Activated T-cell treated with anti-CD3 and anti-CD28 coated beads, Interleukin-2, amount 50 U/mL, for 4 hours (primary cell): Measurements from ENCODE around the gene NEMF. TPM values are rescaled to one million over a fixed set of nuclear protein-coding genes. Genes with fewer than 3 reads are reported as not detected.
"Not testable (repeated sequence)": the region's sequence is repeated elsewhere in the genome, so short reads cannot be mapped to it uniquely, and the experiment has no call there.

ENCODE experiments used
- ATAC-seq, 2 donors: fragments of 200-7000 bp; cut with Tn5 transposase; one replicate each; pipeline ENCODE4 v1.10.0; 2021
- DNase-seq: peaks from one replicate; pipeline ENCODE4 v3.0.0-alpha.2; 2020
- H3K27me3 Mint-ChIP-seq: one replicate; pipeline ENCODE4 v1.8.0; 2021; ENCODE audit warnings: low read depth, mixed read lengths
- H3K36me3 Mint-ChIP-seq: one replicate; pipeline ENCODE4 v1.8.0; 2022; ENCODE audit warnings: mixed read lengths; ENCODE audit not compliant: insufficient read depth
- H3K4me1 Mint-ChIP-seq: one replicate; pipeline ENCODE4 v1.8.0; 2021; ENCODE audit warnings: low read depth, mixed read lengths
- H3K4me3 Mint-ChIP-seq: one replicate; pipeline ENCODE4 v1.8.0; 2021; ENCODE audit warnings: mild to moderate bottlenecking, moderate library complexity, mixed read lengths
- H3K9me3 Mint-ChIP-seq: one replicate; pipeline ENCODE4 v1.8.0; 2021; ENCODE audit warnings: mixed read lengths
- total RNA-seq, 3 donors: library from RNA; stranded (reverse); gene quantifications; one replicate each; pipeline ENCODE4 v1.2.1, GENCODE V29; 2021

The NEMF gene
- total RNA-seq, 3 donors from 2014 or later: 53.0 to 54.0 (median 53.2) TPM

DNA sequence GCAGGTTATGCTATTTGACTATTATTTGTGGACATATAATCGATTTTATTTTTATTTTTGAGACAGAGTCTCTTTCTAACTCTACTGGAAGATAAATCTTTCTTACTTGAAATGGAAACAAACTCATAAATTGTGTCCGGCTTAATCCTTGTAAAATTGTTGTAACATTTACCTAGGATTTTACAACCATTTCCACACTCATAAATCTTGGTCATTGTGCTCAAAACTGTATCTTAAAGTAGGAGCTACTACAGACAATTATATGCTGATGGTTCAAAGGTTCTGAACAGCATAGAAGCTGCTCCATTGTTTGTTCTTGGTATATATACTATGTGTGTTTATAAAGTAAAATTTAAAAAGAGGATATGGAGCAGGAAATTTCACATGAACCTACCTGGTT lies 35.7 kb upstream of the NEMF start:
- DNase-seq (no peak), ATAC-seq (no peak)
- Mint-ChIP-seq H3K36me3 (peaks cover 1% of the 10 kb centered on the region), H3K27me3 (no peaks in the 10 kb centered on the region), H3K9me3 (no peaks in the 10 kb centered on the region), H3K4me1 (peaks cover 13% of the 10 kb centered on the region), H3K4me3 (no peak overlapping the region)

DNA sequence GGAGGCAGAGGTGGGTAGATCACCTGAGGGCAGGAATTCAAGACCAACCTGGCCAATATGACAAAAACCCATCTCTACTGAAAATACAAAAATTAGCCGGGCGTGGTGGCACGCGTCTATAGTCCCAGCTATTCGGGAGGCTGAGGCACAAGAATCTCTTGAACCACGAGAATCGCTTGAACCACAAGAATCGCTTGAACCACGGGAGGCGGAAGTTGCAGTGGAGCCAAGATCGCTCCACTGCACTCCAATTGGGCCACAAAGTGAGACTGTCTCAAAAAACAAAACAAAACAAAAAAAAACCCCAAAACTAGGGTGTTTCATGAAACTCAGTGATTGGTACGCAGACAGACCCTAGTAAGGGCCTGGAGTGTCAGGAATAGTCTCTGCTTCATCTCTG lies 33.9 kb upstream of the NEMF start:
- Mint-ChIP-seq H3K4me3 (no peak overlapping the region), H3K4me1 (peaks cover 6% of the 10 kb centered on the region), H3K9me3 (no peaks in the 10 kb centered on the region), H3K27me3 (no peaks in the 10 kb centered on the region), H3K36me3 (no peaks in the 10 kb centered on the region)
- DNase-seq (no peak), ATAC-seq (no peak)

DNA sequence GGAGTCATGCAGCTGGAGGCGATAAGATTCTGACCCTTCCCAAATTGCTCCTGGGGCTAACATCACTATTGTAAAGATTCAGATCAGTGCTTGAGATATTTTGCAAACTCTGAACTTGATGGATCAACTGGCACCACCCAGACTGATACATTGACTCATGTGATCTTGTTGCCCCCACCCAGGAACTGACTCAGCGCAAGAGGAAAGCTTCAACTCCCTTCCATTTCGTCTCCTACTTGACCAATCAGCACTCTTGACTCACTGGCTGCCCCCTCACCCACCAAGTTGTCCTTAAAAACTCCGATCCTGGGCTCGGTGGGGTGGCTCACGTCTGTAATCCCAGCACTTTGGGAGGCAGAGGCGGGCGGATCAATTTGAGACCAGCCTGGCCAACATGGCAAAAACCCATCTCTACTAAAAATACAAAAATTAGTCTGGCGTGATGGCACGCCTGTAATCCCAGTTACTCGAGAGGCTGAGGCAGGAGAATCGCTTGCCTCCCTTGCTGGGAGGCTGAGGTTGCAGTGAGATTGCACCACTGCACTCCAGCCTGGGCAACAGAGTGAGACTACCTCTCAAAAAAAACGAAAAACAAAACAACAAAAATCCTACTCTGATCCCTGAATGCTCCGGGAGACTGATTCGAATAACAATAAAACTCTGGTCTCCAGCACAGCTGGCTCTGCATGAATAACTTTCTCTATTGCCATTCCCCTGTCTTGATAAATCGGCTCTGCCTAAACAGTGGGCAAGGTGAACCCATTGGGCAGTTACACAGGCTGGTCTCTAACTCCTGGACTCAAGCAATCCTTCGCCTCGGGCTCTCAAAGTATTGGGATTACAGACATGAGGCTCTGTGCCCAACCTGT lies 30.5 kb upstream of the NEMF start:
- no peak for DNase-seq
- ATAC-seq: no peak
- peaks cover 15% of the 10 kb centered on the region for H3K4me1 Mint-ChIP-seq
- no peaks in the 10 kb centered on the region for H3K9me3 Mint-ChIP-seq
- H3K27me3 Mint-ChIP-seq: no peaks in the 10 kb centered on the region
- H3K4me3 Mint-ChIP-seq: no peak overlapping the region
- no peaks in the 10 kb centered on the region for H3K36me3 Mint-ChIP-seq

DNA sequence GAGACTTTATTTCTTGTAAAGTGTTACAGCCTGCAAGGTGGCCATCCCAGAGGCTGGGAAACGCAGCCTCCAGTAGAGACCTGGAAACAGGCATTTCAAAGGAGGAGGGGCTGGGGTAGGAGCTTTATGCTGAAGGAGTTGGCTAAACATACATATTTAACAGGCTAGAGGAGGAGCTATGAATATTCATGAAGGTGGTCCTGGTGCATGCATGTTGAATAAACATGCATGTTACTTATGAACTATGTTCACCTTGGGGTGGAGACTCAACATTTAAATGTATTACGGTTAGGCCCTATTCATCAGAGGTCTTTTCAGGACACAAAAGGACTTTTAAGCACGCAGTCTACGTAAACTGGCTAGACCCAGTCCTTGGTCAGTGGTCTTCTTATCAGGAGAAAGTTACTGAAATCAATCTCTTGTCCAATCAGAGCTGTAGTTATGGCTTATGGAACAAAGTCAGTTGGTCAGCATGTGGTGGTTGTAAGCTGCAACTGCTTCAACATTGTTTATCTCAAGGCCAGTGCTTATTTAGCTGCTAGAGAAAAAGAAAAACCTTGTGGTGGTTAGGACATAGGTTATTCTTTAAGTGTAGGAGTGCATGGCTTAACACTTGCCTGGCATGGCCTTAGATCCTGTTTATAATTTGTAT lies 28.9 kb upstream of the NEMF start:
- no peak for DNase-seq
- Mint-ChIP-seq H3K27me3 (no peaks in the 10 kb centered on the region), H3K4me3 (no peak overlapping the region), H3K9me3 (no peaks in the 10 kb centered on the region), H3K4me1 (peaks cover 15% of the 10 kb centered on the region), H3K36me3 (no peaks in the 10 kb centered on the region)
- ATAC-seq: no peak

DNA sequence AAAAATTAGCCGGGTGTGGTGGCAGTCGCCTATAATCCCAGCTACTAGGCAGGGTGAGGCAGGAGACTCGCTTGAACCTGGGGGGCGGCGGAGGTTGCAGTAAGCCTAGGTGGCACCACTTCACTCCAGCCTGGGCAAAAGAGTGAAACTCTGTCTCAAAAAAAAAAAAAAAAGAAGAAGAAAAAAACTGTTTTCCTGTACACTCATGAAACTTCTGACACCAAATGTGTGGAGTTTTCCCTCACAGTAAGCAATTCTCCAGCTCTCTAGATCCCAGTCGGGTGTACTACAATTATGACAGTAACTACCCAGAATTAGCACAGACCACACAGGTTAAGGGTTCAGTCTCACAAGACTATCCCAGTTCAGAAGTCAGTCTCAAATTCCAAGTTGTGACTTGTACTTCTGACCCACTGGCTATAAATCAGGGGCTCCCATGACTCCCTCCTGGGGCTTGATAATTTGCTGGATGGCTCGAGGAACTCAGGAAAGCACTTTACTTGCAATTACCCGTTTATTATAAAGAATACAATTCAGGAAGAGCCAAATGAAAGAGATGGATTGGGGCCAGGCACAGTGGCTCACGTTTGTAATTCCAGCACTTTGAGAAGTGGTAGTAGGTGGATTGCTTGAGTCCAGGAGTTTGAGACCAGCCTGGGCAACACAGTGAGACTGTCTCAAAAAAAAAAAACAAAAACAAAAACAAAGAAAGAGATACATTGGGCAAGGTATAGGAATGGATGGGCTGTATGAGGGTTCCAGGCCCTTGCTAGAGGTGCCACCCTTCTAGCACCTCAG lies 27.9 kb upstream of the NEMF start:
- Mint-ChIP-seq H3K9me3 (no peaks in the 10 kb centered on the region), H3K27me3 (no peaks in the 10 kb centered on the region), H3K4me3 (no peak overlapping the region), H3K36me3 (no peaks in the 10 kb centered on the region), H3K4me1 (peaks cover 13% of the 10 kb centered on the region)
- ATAC-seq (peak; percentile 20 to 29), DNase-seq (no peak)

DNA sequence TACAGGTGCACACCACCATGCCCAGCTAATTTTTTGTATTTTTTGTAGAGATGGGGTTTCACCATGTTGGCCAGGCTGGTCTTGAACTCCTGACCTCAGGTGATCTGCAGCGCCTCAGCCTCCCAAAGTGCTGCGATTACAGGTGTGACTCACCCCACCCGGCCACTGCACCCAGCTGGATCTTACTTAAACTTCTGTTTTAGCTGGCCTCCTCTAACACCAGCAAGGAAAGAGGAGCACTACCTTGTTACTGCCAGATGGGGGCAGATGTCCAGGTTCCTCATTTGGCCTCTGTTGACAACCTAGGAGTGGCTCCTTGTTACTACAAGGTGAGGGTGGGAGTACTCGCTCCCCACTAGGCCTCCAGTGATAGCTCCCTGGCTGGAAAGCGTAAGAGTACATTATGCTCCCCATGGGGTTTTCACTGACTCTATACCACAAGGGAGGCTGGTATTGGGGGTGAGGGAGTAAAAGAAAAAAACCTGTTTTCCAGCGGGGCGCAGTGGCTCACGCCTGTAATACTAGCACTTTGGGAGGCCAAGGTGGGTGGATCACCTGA lies 27.1 kb upstream of the NEMF start:
- no peaks in the 10 kb centered on the region for H3K27me3 Mint-ChIP-seq
- H3K4me3 Mint-ChIP-seq: no peak overlapping the region
- H3K9me3 Mint-ChIP-seq: no peaks in the 10 kb centered on the region
- peaks cover 13% of the 10 kb centered on the region for H3K4me1 Mint-ChIP-seq
- no peaks in the 10 kb centered on the region for H3K36me3 Mint-ChIP-seq
- ATAC-seq (peak; percentile 86 to 89), DNase-seq (peak; percentile 44)

DNA sequence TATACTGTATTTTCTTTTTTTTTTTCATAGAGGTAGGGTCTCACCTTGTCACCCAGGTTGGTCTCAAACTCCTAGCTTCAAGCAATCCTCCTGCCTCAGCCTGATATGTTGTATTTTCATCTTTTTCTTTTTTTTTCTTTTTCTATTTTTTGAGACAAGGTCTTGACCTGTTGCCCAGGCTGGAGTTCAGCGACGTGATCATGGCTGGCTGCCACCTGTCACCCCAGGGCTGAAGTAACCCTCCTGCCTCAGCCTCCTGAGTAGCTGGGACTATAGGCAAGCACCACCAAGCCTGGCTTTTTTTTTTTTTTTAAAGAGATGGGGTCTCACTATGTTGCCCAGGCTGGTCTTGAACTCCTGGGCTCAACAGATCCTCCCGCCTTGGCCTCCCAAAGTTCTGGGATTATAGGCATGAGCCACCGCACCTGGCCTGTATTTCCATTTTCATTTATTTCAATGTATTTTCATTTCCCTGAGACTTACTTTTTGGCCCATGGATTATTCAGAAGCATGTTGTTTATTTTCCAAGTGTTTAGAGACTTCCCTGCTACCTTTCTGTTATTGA lies 24.1 kb upstream of the NEMF start:
- no peaks in the 10 kb centered on the region for H3K36me3 Mint-ChIP-seq
- H3K4me1 Mint-ChIP-seq: peaks cover 13% of the 10 kb centered on the region
- no peak for DNase-seq

DNA sequence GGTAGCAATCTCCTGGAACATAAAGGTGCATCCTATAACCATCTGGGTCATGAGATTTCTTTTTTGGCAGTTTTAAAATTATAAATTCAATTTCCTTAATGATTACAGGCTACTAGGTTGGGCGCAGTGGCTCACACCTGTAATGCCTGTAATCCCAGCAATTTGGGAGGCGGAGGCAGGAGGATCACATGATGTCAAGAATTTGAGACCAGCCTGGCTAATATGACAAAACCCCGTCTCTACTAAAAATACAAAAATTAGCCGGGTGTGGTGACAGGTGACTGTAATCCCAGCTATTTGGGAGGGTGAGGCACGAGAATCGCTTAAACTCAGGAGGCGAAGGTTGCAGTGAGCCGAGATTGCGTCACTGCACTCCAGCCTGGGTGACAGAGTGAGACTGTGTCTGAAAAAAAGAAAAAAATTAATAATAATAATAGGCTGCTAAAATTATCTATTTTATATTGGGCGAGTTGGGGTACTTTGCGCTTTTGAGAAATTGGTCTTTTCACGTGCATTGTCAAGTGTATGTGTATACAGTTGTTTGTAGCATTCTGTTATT lies 23.1 kb upstream of the NEMF start:
- Mint-ChIP-seq H3K4me3 (no peak overlapping the region), H3K4me1 (peaks cover 15% of the 10 kb centered on the region), H3K9me3 (no peaks in the 10 kb centered on the region), H3K36me3 (no peaks in the 10 kb centered on the region), H3K27me3 (no peaks in the 10 kb centered on the region)
- ATAC-seq: no peak
- DNase-seq: no peak

More for the DNA sequence above, 24.1 kb upstream of the NEMF start:
- Mint-ChIP-seq H3K4me3 (no peak overlapping the region), H3K27me3 (no peaks in the 10 kb centered on the region), H3K9me3 (no peaks in the 10 kb centered on the region)
- no peak for ATAC-seq

DNA sequence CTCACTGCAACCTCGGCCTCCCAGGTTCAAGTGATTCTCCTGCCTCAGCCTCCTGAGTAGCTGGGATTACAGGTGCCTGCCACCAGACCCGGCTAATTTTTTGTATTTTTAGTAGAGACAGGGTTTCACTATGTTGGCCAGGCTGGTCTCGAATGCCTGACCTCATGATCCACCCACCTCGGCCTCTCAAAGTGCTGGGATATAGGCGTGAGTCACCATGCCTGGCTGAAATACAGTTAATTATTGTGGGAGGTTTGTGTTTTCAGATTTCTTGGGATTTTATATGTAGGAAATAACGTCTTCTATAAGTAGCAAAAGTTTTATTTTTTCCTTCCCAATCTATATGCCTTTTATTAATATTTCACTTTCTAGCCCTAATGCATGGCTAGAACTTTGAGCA lies 21.0 kb upstream of the NEMF start:
- not testable (repeated sequence) for H3K9me3 Mint-ChIP-seq, H3K36me3 Mint-ChIP-seq, DNase-seq, ATAC-seq, H3K4me3 Mint-ChIP-seq, H3K27me3 Mint-ChIP-seq
- H3K4me1 Mint-ChIP-seq: peaks cover 15% of the 10 kb centered on the region

DNA sequence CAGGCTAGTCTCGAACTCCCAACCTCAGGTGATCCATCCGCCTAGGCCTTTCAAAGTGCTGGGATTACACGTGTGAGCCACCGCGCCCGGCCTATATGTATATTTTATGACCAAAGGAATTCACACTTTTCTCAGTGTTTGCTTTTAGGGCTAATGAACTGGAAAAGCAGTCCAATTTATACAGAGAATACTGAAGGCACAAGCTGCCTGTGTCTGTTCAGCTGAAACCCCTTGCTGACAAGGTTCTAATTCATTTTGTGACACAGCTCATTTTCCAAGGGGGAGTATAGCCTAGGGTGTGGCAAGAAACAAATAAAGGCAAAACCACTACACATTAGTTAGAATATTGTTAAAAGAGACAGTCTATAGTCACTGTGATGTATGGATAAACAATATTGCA lies 18.3 kb upstream of the NEMF start:
- Mint-ChIP-seq H3K4me3 (no peak overlapping the region), H3K9me3 (no peaks in the 10 kb centered on the region), H3K36me3 (no peaks in the 10 kb centered on the region), H3K4me1 (peaks cover 23% of the 10 kb centered on the region), H3K27me3 (no peaks in the 10 kb centered on the region)
- DNase-seq (no peak), ATAC-seq (no peak)

DNA sequence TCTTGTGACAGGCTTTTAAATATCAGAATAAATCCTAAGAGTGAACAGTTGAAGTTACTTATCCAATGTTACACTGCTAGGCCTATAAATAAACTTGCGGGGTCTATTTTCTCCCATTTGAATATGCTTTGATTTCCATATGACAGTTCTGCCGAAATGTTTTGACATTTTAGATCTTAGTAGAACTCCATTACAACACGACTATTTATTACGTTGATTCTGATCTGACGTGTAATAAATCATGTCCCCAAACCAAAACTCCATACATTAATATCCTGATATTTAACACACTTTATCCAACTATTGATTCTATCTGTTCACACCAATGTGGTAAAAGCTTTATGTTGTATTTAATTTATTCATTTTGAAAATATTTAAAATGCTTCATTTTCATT lies 16.1 kb upstream of the NEMF start:
- no peaks in the 10 kb centered on the region for H3K9me3 Mint-ChIP-seq
- no peaks in the 10 kb centered on the region for H3K36me3 Mint-ChIP-seq
- H3K4me3 Mint-ChIP-seq: peak overlapping the region; percentile 92
- ATAC-seq (no peak), DNase-seq (no peak)
- peaks cover 23% of the 10 kb centered on the region for H3K4me1 Mint-ChIP-seq
- no peaks in the 10 kb centered on the region for H3K27me3 Mint-ChIP-seq

DNA sequence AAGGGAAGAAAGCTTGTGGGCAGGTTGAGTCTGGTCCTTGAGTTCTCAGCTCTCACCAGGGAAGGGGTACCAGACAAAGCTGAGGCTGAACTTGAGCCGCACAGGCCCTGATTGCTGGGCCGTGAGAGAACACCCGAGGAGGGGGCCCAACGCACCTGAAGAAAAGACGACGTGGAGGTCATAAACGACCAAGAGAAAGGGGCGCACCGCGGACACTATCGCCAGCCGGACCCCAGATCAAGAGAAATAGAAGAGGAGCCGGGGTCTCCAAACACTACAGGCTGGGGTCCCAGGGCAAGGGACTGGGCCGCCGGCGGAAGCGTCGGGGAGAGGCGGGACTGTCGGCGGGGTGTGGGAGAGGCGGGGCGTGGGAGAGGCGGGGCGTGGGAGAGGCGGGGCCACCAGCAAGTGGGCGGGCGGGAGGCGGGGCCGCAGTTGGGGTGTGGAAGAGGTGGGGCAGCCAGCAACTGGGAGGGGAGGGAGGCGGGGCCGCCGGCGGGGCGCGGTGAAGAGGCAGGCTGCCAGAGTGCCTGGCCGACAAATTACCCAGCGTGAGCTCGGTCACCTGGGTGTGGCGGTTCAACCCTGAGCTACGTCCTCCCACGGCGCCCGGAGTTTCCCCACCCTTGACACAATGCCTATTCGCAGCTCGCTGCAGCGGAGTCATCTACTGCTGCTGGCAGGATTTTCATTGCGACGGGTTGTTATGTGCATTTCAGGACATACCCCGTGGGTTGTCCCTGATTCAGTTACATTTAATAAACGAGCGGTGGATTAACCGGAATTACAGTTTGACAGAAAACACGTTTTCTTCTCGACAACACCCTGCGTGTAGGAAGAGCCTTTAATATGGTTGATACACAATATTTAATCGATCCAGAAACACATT lies 15.5 kb upstream of the NEMF start:
- Mint-ChIP-seq H3K4me3 (peak overlapping the region; percentile 92), H3K9me3 (no peaks in the 10 kb centered on the region), H3K4me1 (peaks cover 23% of the 10 kb centered on the region), H3K27me3 (no peaks in the 10 kb centered on the region), H3K36me3 (no peaks in the 10 kb centered on the region)
- DNase-seq: peak; percentile 99
- peak; percentile 95 to 96 for ATAC-seq

DNA sequence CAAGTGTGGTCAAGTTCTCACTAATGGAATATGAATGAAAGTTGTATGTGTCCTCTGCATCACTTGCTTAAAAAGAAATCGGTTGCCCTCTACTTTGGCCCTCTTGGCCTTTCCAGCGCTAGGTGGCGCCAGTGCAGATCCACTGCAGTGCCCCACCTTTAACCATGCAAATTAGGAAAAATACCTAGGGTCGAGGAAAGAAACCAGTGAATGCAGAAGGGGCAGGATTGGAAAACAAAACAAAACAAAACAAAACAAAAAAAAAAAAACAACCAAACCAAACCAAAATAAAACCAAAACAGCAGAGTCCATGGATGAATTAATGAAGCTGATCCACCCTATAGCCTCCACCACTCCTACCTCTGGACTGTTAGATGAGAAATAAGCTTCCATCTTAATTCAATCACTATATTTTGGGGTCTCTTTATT lies 12.9 kb upstream of the NEMF start:
- peak; percentile 78 for DNase-seq
- no peaks in the 10 kb centered on the region for H3K36me3 Mint-ChIP-seq
- peaks cover 30% of the 10 kb centered on the region for H3K4me1 Mint-ChIP-seq
- no peaks in the 10 kb centered on the region for H3K9me3 Mint-ChIP-seq
- ATAC-seq: no peak
- no peak overlapping the region for H3K4me3 Mint-ChIP-seq
- peaks cover 2% of the 10 kb centered on the region for H3K27me3 Mint-ChIP-seq
